ENCODE results near the gene LY6G5B. TPM values are rescaled to one million over a fixed set of nuclear protein-coding genes. Genes with fewer than 3 reads are reported as not detected.

LY6G5B gene
- total RNA-seq, 4 donors from 2014 or later = 11.4 to 63.7 (median 13.9) TPM

GRCh38 chr6:31710523-31711219 lies 40.9 kb downstream of the LY6G5B start:
- peaks cover 52% of the 10 kb centered on the region for H3K4me1 ChIP-seq
- no peak overlapping the region for H3K27ac ChIP-seq
- H3K4me3 ChIP-seq = no peak overlapping the region
- DNase-seq (ENCODE audit: low spot score in 2 of 2) = no peak
- WGBS = 69% methylated on average over 4 of the region's 5 CpGs
- H3K27me3 ChIP-seq = no peaks in the 10 kb centered on the region
- H3K9me3 ChIP-seq = no peaks in the 10 kb centered on the region
- H3K36me3 ChIP-seq = no peaks in the 10 kb centered on the region
- TF ChIP-seq POLR2AphosphoS5 (IDR thresholded peaks at IDR 0.05) = no peak

- no peaks in the 10 kb centered on the region for H3K9me3 ChIP-seq
- TF ChIP-seq CTCF (IDR thresholded peaks at IDR 0.05) = no peak
- no peak for TF ChIP-seq EP300 (IDR thresholded peaks at IDR 0.05)
- no peak for TF ChIP-seq POLR2AphosphoS5 (IDR thresholded peaks at IDR 0.05)
- no peak for TF ChIP-seq POLR2A (IDR thresholded peaks at IDR 0.05)
- DNase-seq (ENCODE audit: low spot score in 2 of 2) = no peak
- H3K27me3 ChIP-seq = no peaks in the 10 kb centered on the region
- peaks cover 53% of the 10 kb centered on the region for H3K4me1 ChIP-seq
- no peak overlapping the region for H3K27ac ChIP-seq
- no peaks in the 10 kb centered on the region for H3K36me3 ChIP-seq
- WGBS = 30% methylated on average over 8 of the region's 8 CpGs
- H3K4me3 ChIP-seq = no peak overlapping the region
Measured at GRCh38 chr6:31711233-31711632, 41.5 kb downstream of the LY6G5B start.

- WGBS = 66% methylated on average over 8 of the region's 8 CpGs
- no peaks in the 10 kb centered on the region for H3K9me3 ChIP-seq
- no peak for DNase-seq (ENCODE audit: low spot score in 2 of 2)
- TF ChIP-seq POLR2A (IDR thresholded peaks at IDR 0.05) (no peak), CTCF (IDR thresholded peaks at IDR 0.05) (peak in 1 of 2 donors; percentile 44)
- no peaks in the 10 kb centered on the region for H3K27me3 ChIP-seq
- H3K36me3 ChIP-seq = no peaks in the 10 kb centered on the region
- H3K27ac ChIP-seq = peak overlapping the region; percentile 9
- peaks cover 59% of the 10 kb centered on the region for H3K4me1 ChIP-seq
- H3K4me3 ChIP-seq = no peak overlapping the region
Measured at GRCh38 chr6:31712296-31712695, 42.5 kb downstream of the LY6G5B start.

- Histone ChIP-seq H3K4me1 (peaks cover 70% of the 10 kb centered on the region), H3K9me3 (no peaks in the 10 kb centered on the region), H3K4me3 (no peak overlapping the region), H3K27ac (peak overlapping the region; percentile 45), H3K36me3 (no peaks in the 10 kb centered on the region), H3K27me3 (no peaks in the 10 kb centered on the region)
- no peak for TF ChIP-seq POLR2AphosphoS5 (IDR thresholded peaks at IDR 0.05)
- TF ChIP-seq POLR2A (IDR thresholded peaks at IDR 0.05) = no peak
- TF ChIP-seq CTCF (IDR thresholded peaks at IDR 0.05) = no peak
- no peak for TF ChIP-seq EP300 (IDR thresholded peaks at IDR 0.05)
- WGBS = 51% methylated on average over 4 of the region's 4 CpGs
- no peak for DNase-seq (ENCODE audit: low spot score in 2 of 2)
Measured at GRCh38 chr6:31713465-31713864, 43.7 kb downstream of the LY6G5B start.

- TF ChIP-seq POLR2AphosphoS5 (IDR thresholded peaks at IDR 0.05) (no peak), EP300 (IDR thresholded peaks at IDR 0.05) (no peak), POLR2A (IDR thresholded peaks at IDR 0.05) (no peak), CTCF (IDR thresholded peaks at IDR 0.05) (no peak)
- Histone ChIP-seq H3K27me3 (no peaks in the 10 kb centered on the region), H3K4me3 (no peak overlapping the region), H3K27ac (peak overlapping the region; percentile 45), H3K4me1 (peaks cover 77% of the 10 kb centered on the region), H3K9me3 (no peaks in the 10 kb centered on the region), H3K36me3 (no peaks in the 10 kb centered on the region)
- 38% methylated on average over 5 of the region's 5 CpGs for WGBS
- no peak for DNase-seq (ENCODE audit: low spot score in 2 of 2)
Measured at GRCh38 chr6:31713991-31714684, 44.4 kb downstream of the LY6G5B start.

Data from suprapubic skin (tissue), 4 donors.